ENCODE measurements around the gene HAO2.
"Not testable (repeated sequence)": the region's sequence is repeated elsewhere in the genome, so short reads cannot be mapped to it uniquely, and the experiment has no call there.

HAO2 gene

DNA sequence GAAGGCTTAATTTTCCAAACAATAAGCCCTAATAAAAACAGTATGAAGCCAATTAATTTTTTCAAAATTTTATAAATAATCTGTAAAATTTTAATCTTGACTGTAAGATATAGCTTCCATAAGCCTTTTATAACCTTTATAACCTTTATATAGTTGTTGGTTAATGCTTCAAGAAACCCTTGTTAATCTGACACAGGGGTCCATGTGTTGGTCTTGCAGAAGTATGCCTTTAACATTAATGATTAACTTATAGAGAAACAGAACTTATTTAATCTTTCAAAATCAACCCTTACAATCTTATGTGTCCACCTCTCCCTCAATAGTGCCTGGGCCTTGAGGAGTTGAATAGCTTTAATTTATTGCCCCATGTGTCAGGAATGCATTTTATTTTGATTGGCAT is 23.2 kb upstream of the HAO2 start:
- ATAC-seq: no peak
- TF ChIP-seq PPARA (CRISPR knock-in tag; IDR thresholded peaks at IDR 0.05; ENCODE audit: borderline replicate concordance): no peak
- no peak for TF ChIP-seq SNAI2 (CRISPR knock-in tag; IDR thresholded peaks at IDR 0.05)
- TF ChIP-seq, protein P1, sequence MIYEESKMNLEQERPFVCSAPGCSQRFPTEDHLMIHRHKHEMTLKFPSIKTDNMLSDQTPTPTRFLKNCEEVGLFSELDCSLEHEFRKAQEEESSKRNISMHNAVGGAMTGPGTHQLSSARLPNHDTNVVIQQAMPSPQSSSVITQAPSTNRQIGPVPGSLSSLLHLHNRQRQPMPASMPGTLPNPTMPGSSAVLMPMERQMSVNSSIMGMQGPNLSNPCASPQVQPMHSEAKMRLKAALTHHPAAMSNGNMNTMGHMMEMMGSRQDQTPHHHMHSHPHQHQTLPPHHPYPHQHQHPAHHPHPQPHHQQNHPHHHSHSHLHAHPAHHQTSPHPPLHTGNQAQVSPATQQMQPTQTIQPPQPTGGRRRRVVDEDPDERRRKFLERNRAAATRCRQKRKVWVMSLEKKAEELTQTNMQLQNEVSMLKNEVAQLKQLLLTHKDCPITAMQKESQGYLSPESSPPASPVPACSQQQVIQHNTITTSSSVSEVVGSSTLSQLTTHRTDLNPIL (CRISPR knock-in tag; IDR thresholded peaks at IDR 0.05; ENCODE audit: low read depth): no peak
- no peak for TF ChIP-seq ZFP3 (CRISPR knock-in tag; IDR thresholded peaks at IDR 0.05)
- TF ChIP-seq, protein P2, sequence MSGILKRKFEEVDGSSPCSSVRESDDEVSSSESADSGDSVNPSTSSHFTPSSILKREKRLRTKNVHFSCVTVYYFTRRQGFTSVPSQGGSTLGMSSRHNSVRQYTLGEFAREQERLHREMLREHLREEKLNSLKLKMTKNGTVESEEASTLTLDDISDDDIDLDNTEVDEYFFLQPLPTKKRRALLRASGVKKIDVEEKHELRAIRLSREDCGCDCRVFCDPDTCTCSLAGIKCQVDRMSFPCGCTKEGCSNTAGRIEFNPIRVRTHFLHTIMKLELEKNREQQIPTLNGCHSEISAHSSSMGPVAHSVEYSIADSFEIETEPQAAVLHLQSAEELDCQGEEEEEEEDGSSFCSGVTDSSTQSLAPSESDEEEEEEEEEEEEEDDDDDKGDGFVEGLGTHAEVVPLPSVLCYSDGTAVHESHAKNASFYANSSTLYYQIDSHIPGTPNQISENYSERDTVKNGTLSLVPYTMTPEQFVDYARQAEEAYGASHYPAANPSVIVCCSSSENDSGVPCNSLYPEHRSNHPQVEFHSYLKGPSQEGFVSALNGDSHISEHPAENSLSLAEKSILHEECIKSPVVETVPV (CRISPR knock-in tag; IDR thresholded peaks at IDR 0.05): no peak
- no peak for TF ChIP-seq ESRRG (CRISPR knock-in tag; IDR thresholded peaks at IDR 0.05)
- no peak for TF ChIP-seq TCF4 (CRISPR knock-in tag; IDR thresholded peaks at IDR 0.05; ENCODE audit: borderline replicate concordance)
- no peak for TF ChIP-seq ZFP30 (CRISPR knock-in tag; IDR thresholded peaks at IDR 0.05)
- no peak for TF ChIP-seq TOX (CRISPR knock-in tag; IDR thresholded peaks at IDR 0.05; ENCODE audit: borderline replicate concordance)
- TF ChIP-seq, protein P3, sequence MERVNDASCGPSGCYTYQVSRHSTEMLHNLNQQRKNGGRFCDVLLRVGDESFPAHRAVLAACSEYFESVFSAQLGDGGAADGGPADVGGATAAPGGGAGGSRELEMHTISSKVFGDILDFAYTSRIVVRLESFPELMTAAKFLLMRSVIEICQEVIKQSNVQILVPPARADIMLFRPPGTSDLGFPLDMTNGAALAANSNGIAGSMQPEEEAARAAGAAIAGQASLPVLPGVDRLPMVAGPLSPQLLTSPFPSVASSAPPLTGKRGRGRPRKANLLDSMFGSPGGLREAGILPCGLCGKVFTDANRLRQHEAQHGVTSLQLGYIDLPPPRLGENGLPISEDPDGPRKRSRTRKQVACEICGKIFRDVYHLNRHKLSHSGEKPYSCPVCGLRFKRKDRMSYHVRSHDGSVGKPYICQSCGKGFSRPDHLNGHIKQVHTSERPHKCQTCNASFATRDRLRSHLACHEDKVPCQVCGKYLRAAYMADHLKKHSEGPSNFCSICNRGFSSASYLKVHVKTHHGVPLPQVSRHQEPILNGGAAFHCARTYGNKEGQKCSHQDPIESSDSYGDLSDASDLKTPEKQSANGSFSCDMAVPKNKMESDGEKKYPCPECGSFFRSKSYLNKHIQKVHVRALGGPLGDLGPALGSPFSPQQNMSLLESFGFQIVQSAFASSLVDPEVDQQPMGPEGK (CRISPR knock-in tag; IDR thresholded peaks at IDR 0.05; ENCODE audit: borderline replicate concordance): no peak
- TF ChIP-seq ZNF70 (CRISPR knock-in tag; IDR thresholded peaks at IDR 0.05): no peak
- TF ChIP-seq, protein P4, sequence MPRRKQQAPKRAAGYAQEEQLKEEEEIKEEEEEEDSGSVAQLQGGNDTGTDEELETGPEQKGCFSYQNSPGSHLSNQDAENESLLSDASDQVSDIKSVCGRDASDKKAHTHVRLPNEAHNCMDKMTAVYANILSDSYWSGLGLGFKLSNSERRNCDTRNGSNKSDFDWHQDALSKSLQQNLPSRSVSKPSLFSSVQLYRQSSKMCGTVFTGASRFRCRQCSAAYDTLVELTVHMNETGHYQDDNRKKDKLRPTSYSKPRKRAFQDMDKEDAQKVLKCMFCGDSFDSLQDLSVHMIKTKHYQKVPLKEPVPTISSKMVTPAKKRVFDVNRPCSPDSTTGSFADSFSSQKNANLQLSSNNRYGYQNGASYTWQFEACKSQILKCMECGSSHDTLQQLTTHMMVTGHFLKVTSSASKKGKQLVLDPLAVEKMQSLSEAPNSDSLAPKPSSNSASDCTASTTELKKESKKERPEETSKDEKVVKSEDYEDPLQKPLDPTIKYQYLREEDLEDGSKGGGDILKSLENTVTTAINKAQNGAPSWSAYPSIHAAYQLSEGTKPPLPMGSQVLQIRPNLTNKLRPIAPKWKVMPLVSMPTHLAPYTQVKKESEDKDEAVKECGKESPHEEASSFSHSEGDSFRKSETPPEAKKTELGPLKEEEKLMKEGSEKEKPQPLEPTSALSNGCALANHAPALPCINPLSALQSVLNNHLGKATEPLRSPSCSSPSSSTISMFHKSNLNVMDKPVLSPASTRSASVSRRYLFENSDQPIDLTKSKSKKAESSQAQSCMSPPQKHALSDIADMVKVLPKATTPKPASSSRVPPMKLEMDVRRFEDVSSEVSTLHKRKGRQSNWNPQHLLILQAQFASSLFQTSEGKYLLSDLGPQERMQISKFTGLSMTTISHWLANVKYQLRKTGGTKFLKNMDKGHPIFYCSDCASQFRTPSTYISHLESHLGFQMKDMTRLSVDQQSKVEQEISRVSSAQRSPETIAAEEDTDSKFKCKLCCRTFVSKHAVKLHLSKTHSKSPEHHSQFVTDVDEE (CRISPR knock-in tag; IDR thresholded peaks at IDR 0.05): no peak
- no peak for TF ChIP-seq ZNF8 (CRISPR knock-in tag; IDR thresholded peaks at IDR 0.05)
- no peak for TF ChIP-seq ARNTL (CRISPR knock-in tag; IDR thresholded peaks at IDR 0.05; ENCODE audit: borderline replicate concordance, low read depth)
- TF ChIP-seq RARB (CRISPR knock-in tag; IDR thresholded peaks at IDR 0.05): no peak
- no peak for TF ChIP-seq OSR1 (CRISPR knock-in tag; IDR thresholded peaks at IDR 0.05)

DNA sequence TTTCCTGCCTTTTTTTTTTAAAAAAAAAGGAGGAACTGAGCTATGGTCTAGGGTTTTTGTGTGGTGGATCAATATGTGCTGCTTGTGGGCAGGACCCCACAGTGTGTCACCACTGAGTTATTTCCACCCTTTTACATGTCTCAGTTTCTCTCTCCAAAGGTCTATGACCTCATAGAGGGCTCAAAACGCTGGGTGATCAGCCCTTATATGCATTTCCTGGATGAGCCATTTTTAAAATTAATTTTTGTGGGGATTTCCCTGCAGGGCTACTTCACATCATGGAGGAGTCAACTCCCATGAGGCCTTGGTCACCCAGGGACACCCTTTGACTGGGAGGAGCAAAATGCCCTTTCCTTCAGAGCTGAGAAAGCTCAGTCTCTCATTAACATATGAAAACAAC is 20.7 kb upstream of the HAO2 start:
- ATAC-seq: no peak
- TF ChIP-seq OSR1 (CRISPR knock-in tag; IDR thresholded peaks at IDR 0.05) (no peak), ZNF70 (CRISPR knock-in tag; IDR thresholded peaks at IDR 0.05) (no peak), ESRRG (CRISPR knock-in tag; IDR thresholded peaks at IDR 0.05) (no peak), ZNF565 (CRISPR knock-in tag; conservative IDR thresholded peaks at IDR 0.05; ENCODE audit: low read depth) (no peak), SNAI2 (CRISPR knock-in tag; IDR thresholded peaks at IDR 0.05) (no peak), ISL1 (CRISPR knock-in tag; IDR thresholded peaks at IDR 0.05) (no peak), RARB (CRISPR knock-in tag; IDR thresholded peaks at IDR 0.05) (no peak), PPARA (CRISPR knock-in tag; IDR thresholded peaks at IDR 0.05; ENCODE audit: borderline replicate concordance) (no peak), ZFP3 (CRISPR knock-in tag; IDR thresholded peaks at IDR 0.05) (no peak)
- TF ChIP-seq, protein P3 (CRISPR knock-in tag; IDR thresholded peaks at IDR 0.05; ENCODE audit: borderline replicate concordance): no peak
- TF ChIP-seq, protein P2 (CRISPR knock-in tag; IDR thresholded peaks at IDR 0.05): no peak

DNA sequence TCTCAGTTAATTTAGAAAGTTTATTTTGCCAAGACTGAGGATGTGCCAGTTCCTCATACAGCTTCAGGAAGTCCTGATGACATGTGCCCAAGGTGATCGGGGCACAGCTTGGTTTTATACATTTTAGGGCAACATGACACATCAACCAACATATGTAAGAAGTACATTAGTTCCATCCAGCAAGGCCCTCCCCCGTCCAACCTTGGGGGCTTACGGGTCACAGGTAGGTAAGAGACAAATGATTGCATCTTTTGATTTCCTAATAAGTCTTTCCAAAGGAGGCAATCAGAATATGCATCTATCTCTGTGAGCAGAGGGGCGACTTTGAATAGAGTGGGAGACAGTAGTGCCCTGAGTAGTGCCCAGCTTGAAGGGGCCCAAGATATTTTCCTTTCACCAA is 19.6 kb upstream of the HAO2 start:
- no peak for ATAC-seq
- TF ChIP-seq, protein P2 (CRISPR knock-in tag; IDR thresholded peaks at IDR 0.05): no peak
- TF ChIP-seq ESRRG (CRISPR knock-in tag; IDR thresholded peaks at IDR 0.05): no peak
- no peak for TF ChIP-seq RARB (CRISPR knock-in tag; IDR thresholded peaks at IDR 0.05)
- TF ChIP-seq ZNF565 (CRISPR knock-in tag; conservative IDR thresholded peaks at IDR 0.05; ENCODE audit: low read depth): no peak
- no peak for TF ChIP-seq BACH2 (CRISPR knock-in tag; IDR thresholded peaks at IDR 0.05; ENCODE audit: borderline replicate concordance)
- TF ChIP-seq, protein P1 (CRISPR knock-in tag; IDR thresholded peaks at IDR 0.05; ENCODE audit: low read depth): no peak
- TF ChIP-seq TOX (CRISPR knock-in tag; IDR thresholded peaks at IDR 0.05; ENCODE audit: borderline replicate concordance): no peak
- TF ChIP-seq GLIS3 (CRISPR knock-in tag; IDR thresholded peaks at IDR 0.05): no peak
- no peak for TF ChIP-seq CSDC2 (CRISPR knock-in tag; IDR thresholded peaks at IDR 0.05)

DNA sequence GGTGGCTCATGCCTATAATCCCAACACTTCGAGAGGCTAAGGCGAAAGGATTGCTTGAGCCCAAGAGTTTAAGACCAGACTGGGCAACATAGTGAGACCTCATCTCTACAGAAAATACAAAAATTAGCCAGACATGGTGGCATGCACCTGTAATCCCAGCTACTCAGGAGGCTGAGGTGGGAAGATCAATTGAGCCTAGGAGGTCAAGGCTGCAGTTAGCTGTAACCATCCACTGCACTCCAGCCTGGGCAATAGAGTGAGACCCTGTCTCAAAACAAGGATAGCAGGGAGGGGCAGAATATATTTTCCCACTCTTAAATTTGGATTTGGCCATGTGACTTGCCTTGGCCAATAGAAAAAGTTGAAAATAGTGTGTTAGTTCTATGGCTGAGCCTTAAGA is 17.7 kb upstream of the HAO2 start:
- not testable (repeated sequence) for ATAC-seq

All from SK-N-SH treated with all-trans-retinoic acid at 6 μM for 48 hours (cell line).